Glomerular visceral epithelial cell (primary cell): ENCODE data around the gene GNB3.

Source experiments
- DNase-seq: peaks from one replicate; pipeline ENCODE4 v3.0.0-alpha.2; 2016; ENCODE audit errors: extremely low spot score

The GNB3 gene

GRCh38 chr12:6823182-6824084 is 17.3 kb upstream of the GNB3 start:
- no peak for DNase-seq

GRCh38 chr12:6824085-6824775 is 16.5 kb upstream of the GNB3 start:
- DNase-seq: no peak

- peak; percentile 42 for DNase-seq
Measured at GRCh38 chr12:6824901-6825381, 15.8 kb upstream of the GNB3 start.

- peak; percentile 85 for DNase-seq
Measured at GRCh38 chr12:6825398-6826124, 15.2 kb upstream of the GNB3 start.

- no peak for DNase-seq
Measured at GRCh38 chr12:6826125-6826733, 14.5 kb upstream of the GNB3 start.

GRCh38 chr12:6826734-6827436 is 13.8 kb upstream of the GNB3 start:
- DNase-seq: no peak

GRCh38 chr12:6827437-6827911 is 13.3 kb upstream of the GNB3 start:
- peak; percentile 69 for DNase-seq

GRCh38 chr12:6827982-6828780 is 12.5 kb upstream of the GNB3 start, which contains the start of gene P3H3:
TSS of gene P3H3 (plus strand) at chr12:6828407. CDS start at chr12:6828441, 34 bp downstream.
- peak; percentile 55 for DNase-seq

GRCh38 chr12:6828781-6829535 is 11.8 kb upstream of the GNB3 start:
- DNase-seq: peak; percentile 37

GRCh38 chr12:6829536-6830220 is 11.0 kb upstream of the GNB3 start:
- no peak for DNase-seq

- no peak for DNase-seq
Measured at GRCh38 chr12:6830286-6830890, 10.3 kb upstream of the GNB3 start.

GRCh38 chr12:6830999-6831398 is 9.7 kb upstream of the GNB3 start:
- no peak for DNase-seq

GRCh38 chr12:6831450-6831995 is 9.2 kb upstream of the GNB3 start:
- no peak for DNase-seq

GRCh38 chr12:6832125-6832524 is 8.6 kb upstream of the GNB3 start:
- DNase-seq: no peak

- DNase-seq: no peak
Measured at GRCh38 chr12:6833189-6833890, 7.4 kb upstream of the GNB3 start.

GRCh38 chr12:6834254-6834653 is 6.5 kb upstream of the GNB3 start:
- no peak for DNase-seq

GRCh38 chr12:6834873-6835272 is 5.9 kb upstream of the GNB3 start:
- DNase-seq: no peak
